Iris pigment epithelial cell (primary cell): ENCODE data around the gene PCDHB2.
"Not testable (repeated sequence)": the region's sequence is repeated elsewhere in the genome, so short reads cannot be mapped to it uniquely, and the experiment has no call there.

Experiments
- DNase-seq: peaks from one replicate; pipeline ENCODE4 v3.0.0-alpha.2; 2011; ENCODE audit warnings: low read depth

PCDHB2 gene

DNA sequence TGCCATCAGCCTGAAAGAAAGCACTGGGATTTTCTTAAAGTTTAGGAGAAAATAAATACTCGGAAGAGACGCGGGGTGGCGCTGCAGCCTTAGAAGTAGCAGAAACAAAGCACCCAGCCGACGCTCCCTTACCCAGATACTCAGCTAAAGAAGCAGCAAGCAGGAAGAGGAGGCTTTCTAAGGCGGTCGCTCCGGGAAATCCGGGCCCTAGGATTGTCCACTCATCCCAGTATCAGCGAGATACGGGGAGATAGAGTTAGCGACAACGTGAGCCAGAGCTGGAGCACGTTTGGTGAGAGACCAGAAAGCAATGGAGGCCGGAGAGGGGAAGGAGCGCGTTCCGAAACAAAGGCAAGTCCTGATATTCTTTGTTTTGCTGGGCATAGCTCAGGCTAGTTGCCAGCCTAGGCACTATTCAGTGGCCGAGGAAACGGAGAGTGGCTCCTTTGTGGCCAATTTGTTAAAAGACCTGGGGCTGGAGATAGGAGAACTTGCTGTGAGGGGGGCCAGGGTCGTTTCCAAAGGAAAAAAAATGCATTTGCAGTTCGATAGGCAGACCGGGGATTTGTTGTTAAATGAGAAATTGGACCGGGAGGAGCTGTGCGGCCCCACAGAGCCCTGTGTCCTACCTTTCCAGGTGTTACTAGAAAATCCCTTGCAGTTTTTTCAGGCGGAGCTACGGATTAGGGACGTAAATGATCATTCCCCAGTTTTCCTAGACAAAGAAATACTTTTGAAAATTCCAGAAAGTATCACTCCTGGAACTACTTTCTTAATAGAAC, at the start of gene PCDHB2:
Gene PCDHB2, plus strand, starts transcription at position 135 of the 782 bp plus-strand sequence. Its CDS starts 176 bp downstream, at position 311.
- no peak for DNase-seq

- no peak for DNase-seq
Measured at GRCh38 chr5:141050622-141051520, 43.5 kb upstream of the PCDHB2 start, which contains the start of gene PCDHB1. Gene PCDHB1 (plus strand): TSS chr5:141051374. CDS start chr5:141051471, 97 bp downstream.

DNA sequence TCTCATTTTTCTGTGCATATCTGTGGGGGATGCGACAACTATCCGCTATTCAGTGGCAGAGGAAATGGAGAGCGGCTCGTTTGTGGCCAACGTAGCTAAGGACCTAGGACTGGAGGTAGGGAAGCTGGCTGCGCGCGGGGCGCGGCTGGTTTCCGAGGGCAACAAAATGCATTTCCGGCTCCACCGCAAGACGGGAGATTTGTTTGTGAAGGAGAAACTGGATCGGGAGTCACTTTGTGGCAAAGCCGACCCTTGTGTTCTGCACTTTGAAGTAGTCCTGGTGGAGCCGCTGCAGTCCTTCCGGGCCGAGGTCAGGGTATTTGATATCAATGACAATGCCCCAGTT, 42.9 kb upstream of the PCDHB2 start:
- no peak for DNase-seq

- DNase-seq, result no peak
Measured at GRCh38 chr5:141077826-141078225, 16.6 kb upstream of the PCDHB2 start.

DNA sequence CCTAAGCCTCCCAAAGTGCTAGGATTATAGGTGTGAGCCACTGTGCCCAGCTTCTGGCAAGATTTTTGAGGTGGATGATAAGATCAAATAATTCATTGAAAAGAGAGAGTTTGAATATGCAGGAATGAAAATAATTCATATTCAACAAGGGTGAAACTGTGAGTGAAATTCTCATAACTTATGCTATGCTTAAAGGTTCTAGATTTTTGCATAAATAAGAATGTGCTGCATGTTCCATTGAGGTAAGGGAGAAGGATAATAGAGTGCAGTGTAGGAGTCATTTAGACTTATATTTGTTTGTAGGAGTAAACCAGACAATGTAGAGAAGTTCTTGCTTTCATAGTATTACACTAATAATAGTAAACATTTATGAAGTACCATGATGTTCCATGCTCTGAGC, 12.2 kb upstream of the PCDHB2 start:
- DNase-seq, result no peak

DNA sequence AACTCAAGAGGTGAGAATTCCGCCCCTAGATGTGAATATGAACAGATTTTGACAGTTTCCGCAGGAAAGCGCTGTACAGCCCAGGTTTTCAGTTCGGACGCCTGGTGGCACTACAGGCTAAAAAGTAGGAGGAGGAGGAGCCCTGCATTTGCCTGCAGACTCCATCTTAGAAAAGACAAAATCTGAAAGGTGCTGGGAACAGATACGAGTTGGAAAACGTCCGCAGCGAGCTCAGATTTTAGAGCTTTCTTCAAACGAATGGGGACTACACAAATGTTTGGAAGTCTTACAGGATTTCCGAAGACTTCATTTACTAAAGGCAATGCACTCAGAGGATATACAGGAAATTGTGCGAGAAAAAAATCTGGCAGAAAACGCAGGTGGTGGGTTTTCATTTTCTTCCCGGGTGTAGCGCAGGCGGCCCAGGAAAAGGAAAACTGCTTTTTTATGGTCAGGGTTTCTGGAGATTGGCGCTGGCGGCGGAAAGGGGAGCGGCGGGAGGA, 9.9 kb upstream of the PCDHB2 start:
- DNase-seq, result peak; percentile 22

DNA sequence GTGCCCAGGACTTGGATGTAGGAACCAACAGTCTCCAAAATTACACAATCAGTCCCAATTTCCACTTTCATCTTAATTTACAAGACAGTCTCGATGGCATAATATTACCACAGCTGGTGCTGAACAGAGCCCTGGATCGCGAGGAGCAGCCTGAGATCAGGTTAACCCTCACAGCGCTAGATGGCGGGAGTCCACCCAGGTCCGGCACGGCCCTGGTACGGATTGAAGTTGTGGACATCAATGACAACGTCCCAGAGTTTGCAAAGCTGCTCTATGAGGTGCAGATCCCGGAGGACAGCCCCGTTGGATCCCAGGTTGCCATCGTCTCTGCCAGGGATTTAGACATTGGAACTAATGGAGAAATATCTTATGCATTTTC, 837 bp downstream of the PCDHB2 start:
- no peak for DNase-seq

DNA sequence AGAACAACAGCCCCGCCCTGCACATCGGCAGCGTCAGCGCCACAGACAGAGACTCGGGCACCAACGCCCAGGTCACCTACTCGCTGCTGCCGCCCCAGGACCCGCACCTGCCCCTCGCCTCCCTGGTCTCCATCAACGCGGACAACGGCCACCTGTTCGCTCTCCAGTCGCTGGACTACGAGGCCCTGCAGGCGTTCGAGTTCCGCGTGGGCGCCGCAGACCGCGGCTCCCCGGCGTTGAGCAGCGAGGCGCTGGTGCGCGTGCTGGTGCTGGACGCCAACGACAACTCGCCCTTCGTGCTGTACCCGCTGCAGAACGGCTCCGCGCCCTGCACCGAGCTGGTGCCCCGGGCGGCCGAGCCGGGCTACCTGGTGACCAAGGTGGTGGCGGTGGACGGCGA, 1.8 kb downstream of the PCDHB2 start:
- not testable (repeated sequence) for DNase-seq

DNA sequence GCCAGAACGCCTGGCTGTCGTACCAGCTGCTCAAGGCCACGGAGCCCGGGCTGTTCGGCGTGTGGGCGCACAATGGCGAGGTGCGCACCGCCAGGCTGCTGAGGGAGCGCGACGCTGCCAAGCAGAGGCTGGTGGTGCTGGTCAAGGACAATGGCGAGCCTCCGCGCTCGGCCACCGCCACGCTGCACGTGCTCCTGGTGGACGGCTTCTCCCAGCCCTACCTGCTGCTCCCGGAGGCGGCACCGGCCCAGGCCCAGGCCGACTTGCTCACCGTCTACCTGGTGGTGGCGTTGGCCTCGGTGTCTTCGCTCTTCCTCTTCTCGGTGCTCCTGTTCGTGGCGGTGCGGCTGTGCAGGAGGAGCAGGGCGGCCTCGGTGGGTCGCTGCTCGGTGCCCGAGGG, 2.2 kb downstream of the PCDHB2 start:
- not testable (repeated sequence) for DNase-seq

DNA sequence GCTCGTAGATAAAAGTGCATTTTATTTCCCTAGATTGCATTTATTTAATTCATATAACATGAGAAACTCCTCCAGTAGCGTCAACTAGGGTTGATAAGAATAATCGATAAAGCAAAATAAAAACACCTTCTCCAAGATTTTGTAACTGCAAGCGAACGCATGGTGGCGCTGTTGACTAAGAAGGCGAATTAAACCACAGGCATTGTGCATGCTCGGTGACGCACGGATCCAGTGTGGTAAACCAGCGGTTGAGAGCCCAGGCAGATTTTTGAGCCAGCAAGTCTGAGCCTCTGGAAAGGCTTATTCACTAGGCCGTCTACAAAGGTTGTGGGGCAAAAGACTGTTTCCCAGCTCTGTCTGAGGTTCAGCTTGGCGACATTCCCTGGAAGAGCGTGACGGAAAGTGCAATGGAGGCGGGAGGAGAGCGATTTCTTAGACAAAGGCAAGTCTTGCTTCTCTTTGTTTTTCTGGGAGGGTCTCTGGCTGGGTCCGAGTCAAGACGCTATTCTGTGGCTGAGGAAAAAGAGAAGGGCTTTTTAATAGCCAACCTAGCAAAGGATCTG, 5.9 kb downstream of the PCDHB2 start, which contains the start of gene PCDHB3:
Gene PCDHB3, plus strand, starts transcription at position 231 of the 563 bp plus-strand sequence. Its CDS starts 177 bp downstream, at position 408.
- DNase-seq, result peak; percentile 3

DNA sequence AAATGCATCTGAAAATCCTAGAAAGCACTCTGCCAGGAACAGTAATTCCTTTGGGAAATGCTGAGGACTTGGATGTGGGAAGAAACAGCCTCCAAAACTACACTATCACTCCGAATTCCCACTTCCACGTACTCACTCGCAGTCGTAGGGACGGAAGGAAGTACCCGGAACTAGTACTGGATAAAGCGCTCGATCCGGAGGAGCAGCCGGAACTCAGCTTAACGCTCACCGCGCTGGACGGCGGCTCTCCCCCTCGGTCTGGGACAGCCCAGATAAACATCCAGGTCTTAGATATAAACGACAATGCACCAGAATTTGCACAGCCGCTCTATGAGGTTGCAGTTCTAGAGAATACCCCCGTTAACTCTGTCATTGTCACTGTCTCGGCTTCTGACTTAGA, 6.6 kb downstream of the PCDHB2 start:
- DNase-seq, result no peak

DNA sequence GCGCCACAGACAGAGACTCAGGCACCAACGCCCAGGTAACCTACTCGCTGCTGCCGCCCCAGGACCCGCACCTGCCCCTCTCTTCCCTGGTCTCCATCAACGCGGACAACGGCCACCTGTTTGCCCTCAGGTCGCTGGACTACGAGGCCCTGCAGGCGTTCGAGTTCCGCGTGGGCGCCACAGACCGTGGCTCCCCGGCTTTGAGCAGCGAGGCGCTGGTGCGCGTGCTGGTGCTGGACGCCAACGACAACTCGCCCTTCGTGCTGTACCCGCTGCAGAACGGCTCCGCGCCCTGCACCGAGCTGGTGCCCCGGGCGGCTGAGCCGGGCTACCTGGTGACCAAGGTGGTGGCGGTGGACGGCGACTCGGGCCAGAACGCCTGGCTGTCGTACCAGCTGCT, 7.7 kb downstream of the PCDHB2 start:
- not testable (repeated sequence) for DNase-seq

DNA sequence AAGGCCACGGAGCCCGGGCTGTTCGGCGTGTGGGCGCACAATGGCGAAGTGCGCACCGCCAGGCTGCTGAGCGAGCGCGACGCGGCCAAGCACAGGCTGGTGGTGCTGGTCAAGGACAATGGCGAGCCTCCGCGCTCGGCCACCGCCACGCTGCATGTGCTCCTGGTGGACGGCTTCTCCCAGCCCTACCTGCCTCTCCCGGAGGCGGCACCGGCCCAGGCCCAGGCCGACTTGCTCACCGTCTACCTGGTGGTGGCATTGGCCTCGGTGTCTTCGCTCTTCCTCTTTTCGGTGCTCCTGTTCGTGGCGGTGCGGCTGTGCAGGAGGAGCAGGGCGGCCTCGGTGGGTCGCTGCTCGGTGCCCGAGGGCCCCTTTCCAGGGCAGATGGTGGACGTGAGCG, 8.1 kb downstream of the PCDHB2 start:
- DNase-seq, result not testable (repeated sequence)

DNA sequence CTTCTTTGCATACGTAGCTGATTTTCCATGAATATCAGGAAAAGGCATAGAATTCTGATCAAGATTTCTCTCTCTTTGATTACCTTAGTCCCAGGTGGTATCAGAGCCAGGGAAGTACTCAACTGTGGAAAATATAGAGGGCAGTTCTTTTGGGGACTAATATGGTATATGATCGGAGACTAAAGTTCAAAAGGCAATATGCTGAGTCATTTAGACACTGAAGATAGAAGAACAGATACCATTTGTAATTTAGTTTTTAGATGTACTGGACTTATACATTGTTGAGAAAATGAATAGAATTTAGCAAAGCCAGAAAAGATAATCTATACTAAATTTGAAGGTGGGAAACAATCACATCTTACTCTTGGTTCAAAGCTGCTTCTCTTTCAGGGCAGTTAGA, 10.9 kb downstream of the PCDHB2 start:
- no peak for DNase-seq

DNA sequence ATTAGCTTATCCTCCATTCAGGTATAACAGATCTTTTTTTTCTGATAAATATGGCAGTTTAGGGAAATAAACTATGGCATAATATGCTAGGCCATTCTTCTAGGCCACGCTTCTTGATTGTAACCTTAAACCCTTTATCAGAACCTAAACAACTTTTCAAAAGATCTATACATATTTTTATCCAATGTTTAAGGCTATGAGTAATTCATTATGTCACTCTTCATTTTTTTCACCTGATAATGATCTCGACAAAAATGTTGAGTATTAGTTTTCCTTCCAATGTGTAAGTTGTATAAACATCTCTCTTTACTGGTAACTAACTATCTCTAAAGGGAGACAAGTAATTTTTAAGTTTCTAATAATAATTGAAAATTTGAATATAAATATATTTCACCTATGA, 24.8 kb downstream of the PCDHB2 start:
- DNase-seq, result no peak

- no peak for DNase-seq
Measured at GRCh38 chr5:141121563-141121962, 27.1 kb downstream of the PCDHB2 start, which contains the start of gene PCDHB4. Gene PCDHB4 (plus strand): TSS chr5:141121818. CDS start chr5:141121999, 181 bp downstream.

GRCh38 chr5:141121985-141122384, 27.6 kb downstream of the PCDHB2 start:
- DNase-seq, result no peak

DNA sequence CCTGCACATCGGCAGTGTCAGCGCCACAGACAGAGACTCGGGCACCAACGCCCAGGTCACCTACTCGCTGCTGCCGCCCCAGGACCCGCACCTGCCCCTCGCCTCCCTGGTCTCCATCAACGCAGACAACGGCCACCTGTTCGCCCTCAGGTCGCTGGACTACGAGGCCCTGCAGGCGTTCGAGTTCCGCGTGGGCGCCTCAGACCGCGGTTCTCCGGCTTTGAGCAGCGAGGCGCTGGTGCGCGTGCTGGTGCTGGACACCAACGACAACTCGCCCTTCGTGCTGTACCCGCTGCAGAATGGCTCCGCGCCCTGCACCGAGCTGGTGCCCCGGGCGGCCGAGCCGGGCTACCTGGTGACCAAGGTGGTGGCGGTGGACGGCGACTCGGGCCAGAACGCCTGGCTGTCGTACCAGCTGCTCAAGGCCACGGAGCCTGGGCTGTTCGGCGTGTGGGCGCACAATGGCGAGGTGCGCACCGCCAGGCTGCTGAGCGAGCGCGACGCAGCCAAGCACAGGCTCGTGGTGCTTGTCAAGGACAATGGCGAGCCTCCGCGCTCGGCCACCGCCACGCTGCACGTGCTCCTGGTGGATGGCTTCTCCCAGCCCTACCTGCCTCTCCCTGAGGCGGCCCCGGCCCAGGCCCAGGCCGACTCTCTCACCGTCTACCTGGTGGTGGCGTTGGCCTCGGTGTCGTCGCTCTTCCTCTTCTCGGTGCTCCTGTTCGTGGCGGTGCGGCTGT, 29.2 kb downstream of the PCDHB2 start:
- not testable (repeated sequence) for DNase-seq

DNA sequence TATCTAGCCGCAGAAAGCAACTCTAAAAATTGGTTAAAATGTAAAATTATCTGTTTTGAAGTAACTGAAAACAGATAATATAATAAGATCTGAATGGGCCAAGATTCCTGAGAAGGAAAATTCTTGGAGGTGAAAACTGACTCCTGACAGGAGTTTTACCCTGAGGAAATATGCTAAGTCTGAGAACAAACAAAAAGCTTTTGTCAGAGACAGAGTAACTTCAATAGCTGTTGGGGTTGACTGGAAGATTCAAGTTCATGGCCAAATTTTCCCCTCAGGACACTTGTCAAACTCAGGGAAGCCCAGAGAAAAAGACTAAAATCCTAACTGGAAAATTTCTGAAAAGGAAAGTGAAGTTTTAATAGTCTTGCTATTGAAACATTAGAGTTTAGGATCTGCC, 32.9 kb downstream of the PCDHB2 start:
- no peak for DNase-seq

DNA sequence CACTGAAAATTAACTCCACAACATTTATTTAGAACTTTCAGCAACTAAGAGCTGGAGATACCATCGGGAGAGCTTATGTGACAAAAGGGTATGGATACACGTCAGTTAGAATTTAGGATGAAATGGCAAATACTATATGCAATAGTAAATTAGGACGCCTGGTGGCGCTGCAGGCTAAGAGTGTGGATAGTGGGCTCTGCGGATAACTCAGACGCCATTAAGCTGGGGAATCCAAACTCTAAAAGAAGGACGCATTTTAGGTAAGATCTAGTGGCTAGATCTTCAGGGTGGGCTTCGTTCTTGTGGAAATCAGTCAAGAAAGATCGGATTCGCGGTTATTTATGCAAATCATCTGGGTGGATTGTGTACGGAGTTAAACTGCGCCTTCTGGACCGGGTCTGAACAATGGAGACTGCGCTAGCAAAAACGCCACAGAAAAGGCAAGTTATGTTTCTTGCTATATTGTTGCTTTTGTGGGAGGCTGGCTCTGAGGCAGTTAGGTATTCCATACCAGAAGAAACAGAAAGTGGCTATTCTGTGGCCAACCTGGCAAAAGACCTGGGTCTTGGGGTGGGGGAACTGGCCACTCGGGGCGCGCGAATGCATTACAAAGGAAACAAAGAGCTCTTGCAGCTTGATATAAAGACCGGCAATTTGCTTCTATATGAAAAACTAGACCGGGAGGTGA, 40.8 kb downstream of the PCDHB2 start, which contains the start of gene PCDHB5:
Gene PCDHB5, plus strand, starts transcription at position 177 of the 688 bp plus-strand sequence. Its CDS starts 229 bp downstream, at position 406.
- peak; percentile 3 for DNase-seq
